HepG2 (cell line): ENCODE measurements around the gene ASAP2. TPM values are rescaled to one million over a fixed set of nuclear protein-coding genes. Genes with fewer than 3 reads are reported as not detected.
A peak's percentile ranks its signal among the peaks of the same experiment; 100 is the strongest.

Experiments used
- AGO2 ChIP-seq: fragments of 200-400 bp; formaldehyde crosslinking; optimal IDR thresholded peaks from 2 replicates; pipeline ENCODE3; 2017; ENCODE audit warnings: mild to moderate bottlenecking, low read depth, low read length, moderate library complexity
- FOXP4 ChIP-seq: sonication (generic); formaldehyde crosslinking; IDR thresholded peaks from 2 replicates; pipeline ENCODE4 v1.4.0; 2020; ENCODE audit warnings: missing genetic modification reagents
- IRF2 ChIP-seq: IDR thresholded peaks from 2 replicates; pipeline ENCODE4 v1.6.1; 2018; ENCODE audit warnings: missing genetic modification reagents, missing compliant biosample characterization
- KDM2A ChIP-seq: sonication (generic); formaldehyde crosslinking; IDR thresholded peaks from 2 replicates; pipeline ENCODE4 v1.4.0; 2020; ENCODE audit warnings: low read depth, missing genetic modification reagents, borderline replicate concordance
- MAFG ChIP-seq: sonication (generic); formaldehyde crosslinking; IDR thresholded peaks from 2 replicates; pipeline ENCODE4 v1.5.1; 2020; ENCODE audit warnings: mild to moderate bottlenecking, missing genetic modification reagents
- RFX5 ChIP-seq: IDR thresholded peaks from 2 replicates; pipeline ENCODE4 v1.6.1; 2011; ENCODE audit warnings: low read depth, low read length, improper control_type of control experiment
- SAP130 ChIP-seq: IDR thresholded peaks from 2 replicates; pipeline ENCODE4 v1.6.1; 2016; ENCODE audit warnings: low read depth
- TCF12 ChIP-seq, 2 experiments: fragments of 450-650 bp in 1 of 2; sonication (generic) in 1 of 2; formaldehyde crosslinking in 1 of 2; IDR thresholded peaks; 2 replicates each; pipeline versions ENCODE4 v1.6.1 to v1.8.0; 2017 to 2022; ENCODE audit warnings: antibody characterized with exemption in 1 of 2, mild to moderate bottlenecking in 1 of 2, missing genetic modification reagents in 1 of 2, moderate library complexity in 1 of 2
- ZHX1 ChIP-seq: sonication (generic); formaldehyde crosslinking; IDR thresholded peaks from 2 replicates; pipeline ENCODE4 v1.8.1; 2022; ENCODE audit warnings: low read depth, mild to moderate bottlenecking, missing genetic modification reagents
- ZNF530 ChIP-seq: sonication (generic); formaldehyde crosslinking; IDR thresholded peaks from 2 replicates; pipeline ENCODE4 v1.5.0; 2020; ENCODE audit warnings: low read depth, mild to moderate bottlenecking, missing genetic modification reagents
- ZNF7 ChIP-seq: IDR thresholded peaks from 2 replicates; pipeline ENCODE4 v1.6.1; 2016; ENCODE audit warnings: missing biosample characterization, missing genetic modification reagents
- ZNF879 ChIP-seq: sonication (generic); formaldehyde crosslinking; IDR thresholded peaks from 2 replicates; pipeline ENCODE4 v1.8.1; 2023; ENCODE audit warnings: missing genetic modification reagents
- polyA plus RNA-seq, 8 experiments: library from polyadenylated mRNA; depleted of rRNA in 3 of 8; stranded (reverse) in 7 of 8; unstranded in 1 of 8; fragments of >200 nt; fragmentation: Illumina TruSeq in 4 of 8; extraction: Trizol in 4 of 8; gene quantifications; 2 replicates each; pipeline versions ENCODE4 v1.2.1 to v1.2.3, GENCODE V29; 2011 to 2016; ENCODE audit warnings: low read depth in 4 of 8, missing spikeins in 1 of 8, mixed read lengths in 1 of 8; ENCODE audit not compliant: insufficient read depth in 1 of 8
- total RNA-seq, 5 experiments: library from RNA; depleted of rRNA; stranded (reverse); fragments of >200 nt; fragmentation: Illumina TruSeq; extraction: Trizol; gene quantifications; 2 replicates each; pipeline ENCODE4 v1.2.3, GENCODE V29; 2016; ENCODE audit warnings: low read depth in 1 of 5
- TF ChIP-seq, protein P1 (sequence below): sonication (generic); formaldehyde crosslinking; IDR thresholded peaks from 2 replicates; pipeline ENCODE4 v1.5.1; 2020; ENCODE audit warnings: mild to moderate bottlenecking, missing genetic modification reagents, borderline replicate concordance
- TF ChIP-seq, protein P2 (sequence below): fragments of 450-650 bp; IDR thresholded peaks from 2 replicates; pipeline ENCODE4 v1.6.1; 2016
- TF ChIP-seq, protein P3 (sequence below): sonication (generic); formaldehyde crosslinking; IDR thresholded peaks from 2 replicates; pipeline ENCODE4 v1.4.0; 2020; ENCODE audit warnings: mild to moderate bottlenecking, low read depth, missing genetic modification reagents

The ASAP2 gene
- total and polyA plus RNA-seq, 2 of the 13 experiments (the other 11 are each of a cell fraction or from before 2014, with no cell fraction given), result 7.3 to 22.3 TPM

GRCh38 chr2:9364791-9365497, 158.3 kb downstream of the ASAP2 start (continued):
- TF ChIP-seq TCF12 (IDR thresholded peaks at IDR 0.05) (no peak), TCF12 (CRISPR knock-in tag; IDR thresholded peaks at IDR 0.05) (no peak), AGO2 (no peak), ZNF7 (CRISPR knock-in tag) (no peak), RFX5 (no peak), FOXP4 (CRISPR knock-in tag) (peak; percentile 61; the same call in 1 of the 2 replicates), SAP130 (CRISPR knock-in tag) (peak; percentile 10; the same call in 1 of the 2 replicates), IRF2 (CRISPR knock-in tag) (no peak), ZNF530 (CRISPR knock-in tag) (no peak), MAFG (CRISPR knock-in tag) (no peak), KDM2A (no peak), ZNF879 (CRISPR knock-in tag) (no peak), ZHX1 (no peak)
- TF ChIP-seq, protein P1, sequence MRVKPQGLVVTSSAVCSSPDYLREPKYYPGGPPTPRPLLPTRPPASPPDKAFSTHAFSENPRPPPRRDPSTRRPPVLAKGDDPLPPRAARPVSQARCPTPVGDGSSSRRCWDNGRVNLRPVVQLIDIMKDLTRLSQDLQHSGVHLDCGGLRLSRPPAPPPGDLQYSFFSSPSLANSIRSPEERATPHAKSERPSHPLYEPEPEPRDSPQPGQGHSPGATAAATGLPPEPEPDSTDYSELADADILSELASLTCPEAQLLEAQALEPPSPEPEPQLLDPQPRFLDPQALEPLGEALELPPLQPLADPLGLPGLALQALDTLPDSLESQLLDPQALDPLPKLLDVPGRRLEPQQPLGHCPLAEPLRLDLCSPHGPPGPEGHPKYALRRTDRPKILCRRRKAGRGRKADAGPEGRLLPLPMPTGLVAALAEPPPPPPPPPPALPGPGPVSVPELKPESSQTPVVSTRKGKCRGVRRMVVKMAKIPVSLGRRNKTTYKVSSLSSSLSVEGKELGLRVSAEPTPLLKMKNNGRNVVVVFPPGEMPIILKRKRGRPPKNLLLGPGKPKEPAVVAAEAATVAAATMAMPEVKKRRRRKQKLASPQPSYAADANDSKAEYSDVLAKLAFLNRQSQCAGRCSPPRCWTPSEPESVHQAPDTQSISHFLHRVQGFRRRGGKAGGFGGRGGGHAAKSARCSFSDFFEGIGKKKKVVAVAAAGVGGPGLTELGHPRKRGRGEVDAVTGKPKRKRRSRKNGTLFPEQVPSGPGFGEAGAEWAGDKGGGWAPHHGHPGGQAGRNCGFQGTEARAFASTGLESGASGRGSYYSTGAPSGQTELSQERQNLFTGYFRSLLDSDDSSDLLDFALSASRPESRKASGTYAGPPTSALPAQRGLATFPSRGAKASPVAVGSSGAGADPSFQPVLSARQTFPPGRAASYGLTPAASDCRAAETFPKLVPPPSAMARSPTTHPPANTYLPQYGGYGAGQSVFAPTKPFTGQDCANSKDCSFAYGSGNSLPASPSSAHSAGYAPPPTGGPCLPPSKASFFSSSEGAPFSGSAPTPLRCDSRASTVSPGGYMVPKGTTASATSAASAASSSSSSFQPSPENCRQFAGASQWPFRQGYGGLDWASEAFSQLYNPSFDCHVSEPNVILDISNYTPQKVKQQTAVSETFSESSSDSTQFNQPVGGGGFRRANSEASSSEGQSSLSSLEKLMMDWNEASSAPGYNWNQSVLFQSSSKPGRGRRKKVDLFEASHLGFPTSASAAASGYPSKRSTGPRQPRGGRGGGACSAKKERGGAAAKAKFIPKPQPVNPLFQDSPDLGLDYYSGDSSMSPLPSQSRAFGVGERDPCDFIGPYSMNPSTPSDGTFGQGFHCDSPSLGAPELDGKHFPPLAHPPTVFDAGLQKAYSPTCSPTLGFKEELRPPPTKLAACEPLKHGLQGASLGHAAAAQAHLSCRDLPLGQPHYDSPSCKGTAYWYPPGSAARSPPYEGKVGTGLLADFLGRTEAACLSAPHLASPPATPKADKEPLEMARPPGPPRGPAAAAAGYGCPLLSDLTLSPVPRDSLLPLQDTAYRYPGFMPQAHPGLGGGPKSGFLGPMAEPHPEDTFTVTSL (CRISPR knock-in tag), result no peak
- TF ChIP-seq, protein P2, sequence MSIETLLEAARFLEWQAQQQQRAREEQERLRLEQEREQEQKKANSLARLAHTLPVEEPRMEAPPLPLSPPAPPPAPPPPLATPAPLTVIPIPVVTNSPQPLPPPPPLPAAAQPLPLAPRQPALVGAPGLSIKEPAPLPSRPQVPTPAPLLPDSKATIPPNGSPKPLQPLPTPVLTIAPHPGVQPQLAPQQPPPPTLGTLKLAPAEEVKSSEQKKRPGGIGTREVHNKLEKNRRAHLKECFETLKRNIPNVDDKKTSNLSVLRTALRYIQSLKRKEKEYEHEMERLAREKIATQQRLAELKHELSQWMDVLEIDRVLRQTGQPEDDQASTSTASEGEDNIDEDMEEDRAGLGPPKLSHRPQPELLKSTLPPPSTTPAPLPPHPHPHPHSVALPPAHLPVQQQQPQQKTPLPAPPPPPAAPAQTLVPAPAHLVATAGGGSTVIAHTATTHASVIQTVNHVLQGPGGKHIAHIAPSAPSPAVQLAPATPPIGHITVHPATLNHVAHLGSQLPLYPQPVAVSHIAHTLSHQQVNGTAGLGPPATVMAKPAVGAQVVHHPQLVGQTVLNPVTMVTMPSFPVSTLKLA, result no peak
- TF ChIP-seq, protein P3, sequence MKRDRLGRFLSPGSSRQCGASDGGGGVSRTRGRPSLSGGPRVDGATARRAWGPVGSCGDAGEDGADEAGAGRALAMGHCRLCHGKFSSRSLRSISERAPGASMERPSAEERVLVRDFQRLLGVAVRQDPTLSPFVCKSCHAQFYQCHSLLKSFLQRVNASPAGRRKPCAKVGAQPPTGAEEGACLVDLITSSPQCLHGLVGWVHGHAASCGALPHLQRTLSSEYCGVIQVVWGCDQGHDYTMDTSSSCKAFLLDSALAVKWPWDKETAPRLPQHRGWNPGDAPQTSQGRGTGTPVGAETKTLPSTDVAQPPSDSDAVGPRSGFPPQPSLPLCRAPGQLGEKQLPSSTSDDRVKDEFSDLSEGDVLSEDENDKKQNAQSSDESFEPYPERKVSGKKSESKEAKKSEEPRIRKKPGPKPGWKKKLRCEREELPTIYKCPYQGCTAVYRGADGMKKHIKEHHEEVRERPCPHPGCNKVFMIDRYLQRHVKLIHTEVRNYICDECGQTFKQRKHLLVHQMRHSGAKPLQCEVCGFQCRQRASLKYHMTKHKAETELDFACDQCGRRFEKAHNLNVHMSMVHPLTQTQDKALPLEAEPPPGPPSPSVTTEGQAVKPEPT (CRISPR knock-in tag), result no peak
